Sigmoid colon (tissue), 7 donors: ENCODE measurements around the gene DDX27. TPM values are rescaled to one million over a fixed set of nuclear protein-coding genes. Genes with fewer than 3 reads are reported as not detected.

ENCODE experiments used
- DNase-seq: peaks from one replicate; pipeline ENCODE4 v3.0.0-alpha.2; 2019
- H3K27ac ChIP-seq, 4 donors: fragments of 200-600 bp; sonication (generic); one replicate each; pipeline ENCODE4 v1.5.1; 2016 to 2019; ENCODE audit warnings: mild to moderate bottlenecking in 1 of 4
- H3K27me3 ChIP-seq, 3 donors: fragments of 200-600 bp; sonication (generic); one replicate each; pipeline ENCODE4 v1.5.1; 2019; ENCODE audit warnings: mild to moderate bottlenecking in 1 of 3
- H3K36me3 ChIP-seq, 4 donors: fragments of 200-600 bp; sonication (generic); one replicate each; pipeline ENCODE4 v1.5.1; 2016 to 2019
- H3K4me1 ChIP-seq, 4 donors: fragments of 200-600 bp; sonication (generic); one replicate each; pipeline ENCODE4 v1.5.1; 2017 to 2019
- H3K4me3 ChIP-seq, 4 donors: fragments of 200-600 bp; sonication (generic); one replicate each; pipeline ENCODE4 v1.5.1; 2017 to 2019; ENCODE audit warnings: mild to moderate bottlenecking in 2 of 4, moderate library complexity in 1 of 4
- H3K9me3 ChIP-seq, 4 donors: fragments of 200-600 bp in 3 of 4; sonication (generic) in 3 of 4; one replicate each; pipeline versions ENCODE4 v1.5.1 to v1.6.1; 2013 to 2019
- EP300 ChIP-seq, 4 donors: sonication (generic); formaldehyde crosslinking; IDR thresholded peaks; one replicate each; pipeline ENCODE4 v1.6.1; 2017; ENCODE audit warnings: antibody characterized with exemption in 4 of 4
- POLR2A ChIP-seq, 2 donors: fragments of 450-650 bp; IDR thresholded peaks; one replicate each; pipeline ENCODE4 v1.6.1; 2016; ENCODE audit warnings: antibody characterized with exemption in 2 of 2, mild to moderate bottlenecking in 2 of 2, moderate library complexity in 2 of 2
- POLR2AphosphoS5 ChIP-seq, 4 donors: sonication (generic); formaldehyde crosslinking; IDR thresholded peaks; one replicate each; pipeline ENCODE4 v1.6.1; 2017; ENCODE audit warnings: antibody characterized with exemption in 4 of 4
- WGBS, 2 donors: extraction: QIAGEN DNeasy Blood & Tissue Kit; methylation state at CpG; one replicate each; pipeline ENCODE4 v1.1.7; 2013; 5-methylcytosine and 5-hydroxymethylcytosine counted together
- intact Hi-C: fragments of 100-400 bp; cut with DNase I; formaldehyde crosslinking; loops from one replicate; pipeline ENCODE4 v1.15.1; 2023
- polyA plus RNA-seq, 3 donors: library from polyadenylated mRNA; stranded (reverse); fragments of 200-250 nt; gene quantifications; one replicate each; pipeline ENCODE4 v1.2.3, GENCODE V29; 2013
- total RNA-seq, 4 donors: library from RNA; depleted of rRNA; stranded (reverse); fragments of >200 nt; gene quantifications; one replicate each; pipeline ENCODE4 v1.1.0, GENCODE V29; 2016
- TF ChIP-seq, protein P1 (sequence below), 4 experiments: fragments of 450-650 bp in 3 of 4; fragments of 200-600 bp in 1 of 4; IDR thresholded peaks; one replicate each; pipeline ENCODE4 v1.5.1; 2016 to 2019; ENCODE audit warnings: antibody characterized with exemption in 4 of 4, mild to moderate bottlenecking in 3 of 4, moderate library complexity in 2 of 4
- donor health status: healthy with polysubstance abuse.
- donor health status: Bipolar disorder and iron deficiency.
- donor health status: healthy.

DDX27 gene
- total and polyA plus RNA-seq, 7 donors: 16.8 to 40.4 (median 27.5) TPM

- Histone ChIP-seq H3K27me3 (no peaks in the 10 kb centered on the region), H3K27ac (no peak overlapping the region), H3K9me3 (no peaks in the 10 kb centered on the region), H3K36me3 (peaks cover 6 to 76% (median 19%) of the 10 kb centered on the region in 4 donors), H3K4me3 (no peak overlapping the region), H3K4me1 (peaks cover 0 to 46% (median 32%) of the 10 kb centered on the region in 4 donors)
- no peak for DNase-seq
- intact Hi-C loops: no loop called here
- WGBS, 2 donors: 83 to 86% methylated on average over 7 of the region's 7 CpGs
- no peak for TF ChIP-seq POLR2A (IDR thresholded peaks at IDR 0.05)
- TF ChIP-seq, protein P1, sequence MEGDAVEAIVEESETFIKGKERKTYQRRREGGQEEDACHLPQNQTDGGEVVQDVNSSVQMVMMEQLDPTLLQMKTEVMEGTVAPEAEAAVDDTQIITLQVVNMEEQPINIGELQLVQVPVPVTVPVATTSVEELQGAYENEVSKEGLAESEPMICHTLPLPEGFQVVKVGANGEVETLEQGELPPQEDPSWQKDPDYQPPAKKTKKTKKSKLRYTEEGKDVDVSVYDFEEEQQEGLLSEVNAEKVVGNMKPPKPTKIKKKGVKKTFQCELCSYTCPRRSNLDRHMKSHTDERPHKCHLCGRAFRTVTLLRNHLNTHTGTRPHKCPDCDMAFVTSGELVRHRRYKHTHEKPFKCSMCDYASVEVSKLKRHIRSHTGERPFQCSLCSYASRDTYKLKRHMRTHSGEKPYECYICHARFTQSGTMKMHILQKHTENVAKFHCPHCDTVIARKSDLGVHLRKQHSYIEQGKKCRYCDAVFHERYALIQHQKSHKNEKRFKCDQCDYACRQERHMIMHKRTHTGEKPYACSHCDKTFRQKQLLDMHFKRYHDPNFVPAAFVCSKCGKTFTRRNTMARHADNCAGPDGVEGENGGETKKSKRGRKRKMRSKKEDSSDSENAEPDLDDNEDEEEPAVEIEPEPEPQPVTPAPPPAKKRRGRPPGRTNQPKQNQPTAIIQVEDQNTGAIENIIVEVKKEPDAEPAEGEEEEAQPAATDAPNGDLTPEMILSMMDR (IDR thresholded peaks at IDR 0.05): no peak
- TF ChIP-seq EP300 (IDR thresholded peaks at IDR 0.05): no peak
- no peak for TF ChIP-seq POLR2AphosphoS5 (IDR thresholded peaks at IDR 0.05)
Measured at GRCh38 chr20:49270177-49270576, 51.0 kb downstream of the DDX27 start.

GRCh38 chr20:49270736-49271135 is 51.5 kb downstream of the DDX27 start:
- WGBS, 2 donors: 94 to 95% methylated on average over 5 of the region's 5 CpGs
- no peak overlapping the region for H3K4me3 ChIP-seq
- TF ChIP-seq POLR2A (IDR thresholded peaks at IDR 0.05): no peak
- no peak for TF ChIP-seq EP300 (IDR thresholded peaks at IDR 0.05)
- no peak for TF ChIP-seq POLR2AphosphoS5 (IDR thresholded peaks at IDR 0.05)
- TF ChIP-seq, protein P1 (IDR thresholded peaks at IDR 0.05): no peak
- H3K27ac ChIP-seq: no peak overlapping the region
- DNase-seq: no peak
- H3K27me3 ChIP-seq: no peaks in the 10 kb centered on the region
- intact Hi-C loops: no loop called here
- H3K4me1 ChIP-seq: peaks cover 0 to 52% (median 37%) of the 10 kb centered on the region in 4 donors
- peaks cover 6 to 76% (median 20%) of the 10 kb centered on the region in 4 donors for H3K36me3 ChIP-seq
- H3K9me3 ChIP-seq: no peaks in the 10 kb centered on the region

GRCh38 chr20:49272654-49273053 is 53.4 kb downstream of the DDX27 start:
- Histone ChIP-seq H3K4me3 (no peak overlapping the region), H3K4me1 (peaks cover 0 to 52% (median 43%) of the 10 kb centered on the region in 4 donors), H3K27me3 (no peaks in the 10 kb centered on the region), H3K9me3 (no peaks in the 10 kb centered on the region), H3K36me3 (peaks cover 6 to 72% (median 20%) of the 10 kb centered on the region in 4 donors), H3K27ac (no peak overlapping the region)
- 35 to 55% methylated on average over 1 of the region's 1 CpG for WGBS, 2 donors
- DNase-seq: no peak
- intact Hi-C loops: no loop called here
- TF ChIP-seq, protein P1 (IDR thresholded peaks at IDR 0.05): no peak
- TF ChIP-seq POLR2AphosphoS5 (IDR thresholded peaks at IDR 0.05) (no peak), EP300 (IDR thresholded peaks at IDR 0.05) (no peak), POLR2A (IDR thresholded peaks at IDR 0.05) (no peak)

- intact Hi-C loops: no loop called here
- Histone ChIP-seq H3K4me3 (no peak overlapping the region), H3K27ac (no peak overlapping the region), H3K36me3 (peaks cover 6 to 67% (median 20%) of the 10 kb centered on the region in 4 donors), H3K27me3 (no peaks in the 10 kb centered on the region), H3K9me3 (no peaks in the 10 kb centered on the region), H3K4me1 (peaks cover 0 to 44% (median 37%) of the 10 kb centered on the region in 4 donors)
- no peak for DNase-seq
- WGBS, 2 donors: 93 to 95% methylated on average over 8 of the region's 8 CpGs
- TF ChIP-seq POLR2AphosphoS5 (IDR thresholded peaks at IDR 0.05) (no peak), EP300 (IDR thresholded peaks at IDR 0.05) (no peak), POLR2A (IDR thresholded peaks at IDR 0.05) (no peak)
- TF ChIP-seq, protein P1 (IDR thresholded peaks at IDR 0.05): no peak
Measured at GRCh38 chr20:49273696-49274277, 54.6 kb downstream of the DDX27 start.
